DND-41 (cell line): ENCODE measurements around the gene PIEZO1.

ENCODE experiments used
- ATAC-seq: fragments of 200-7000 bp; cut with Tn5 transposase; 3 replicates; pipeline ENCODE4 v1.9.1; 2021; ENCODE audit warnings: low read depth; ENCODE audit not compliant: insufficient read depth
- DNase-seq: peaks from one replicate; pipeline ENCODE4 v3.0.0-alpha.2; 2020
- H2AFZ ChIP-seq: 2 replicates; pipeline ENCODE4 v1.6.0; 2012; ENCODE audit warnings: low read depth, low read length
- H3K27ac ChIP-seq: 2 replicates; pipeline ENCODE4 v1.5.1; 2012; ENCODE audit warnings: low read length, inconsistent platforms
- H3K27me3 ChIP-seq: fragments of 200-600 bp; sonication (generic); 2 replicates; pipeline ENCODE4 v1.6.0; 2012; ENCODE audit warnings: low read length, mild to moderate bottlenecking, inconsistent platforms; ENCODE audit not compliant: insufficient read depth, poor library complexity
- H3K36me3 ChIP-seq: 2 replicates; pipeline ENCODE4 v1.5.1; 2012; ENCODE audit warnings: low read length, inconsistent platforms; ENCODE audit not compliant: insufficient read depth
- H3K4me1 ChIP-seq: 2 replicates; pipeline ENCODE4 v1.5.1; 2012; ENCODE audit warnings: mild to moderate bottlenecking, low read length; ENCODE audit not compliant: insufficient read depth
- H3K4me2 ChIP-seq: 2 replicates; pipeline ENCODE4 v1.6.0; 2012; ENCODE audit warnings: mild to moderate bottlenecking, moderate library complexity, low read length, inconsistent platforms; ENCODE audit not compliant: insufficient read depth
- H3K4me3 ChIP-seq, 2 experiments: fragments of 200-600 bp in 1 of 2; shearing (Covaris generic) in 1 of 2; 2 replicates each; pipeline ENCODE4 v1.5.1; 2012 to 2016; ENCODE audit warnings: inconsistent platforms in 2 of 2, low read length in 2 of 2, mild to moderate bottlenecking in 2 of 2, low read depth in 1 of 2, moderate library complexity in 1 of 2
- H3K79me2 ChIP-seq: 2 replicates; pipeline ENCODE4 v1.6.0; 2012; ENCODE audit warnings: low read length, inconsistent platforms; ENCODE audit not compliant: insufficient read depth
- H3K9ac ChIP-seq: 2 replicates; pipeline ENCODE4 v1.6.0; 2012; ENCODE audit warnings: low read depth, mild to moderate bottlenecking, inconsistent platforms, low read length, moderate library complexity
- H3K9me3 ChIP-seq: 2 replicates; pipeline ENCODE4 v1.5.1; 2012; ENCODE audit warnings: low read length, moderate library complexity, mild to moderate bottlenecking, inconsistent platforms; ENCODE audit not compliant: insufficient read depth, severe bottlenecking
- H4K20me1 ChIP-seq: 2 replicates; pipeline ENCODE4 v1.6.0; 2012; ENCODE audit warnings: low read length; ENCODE audit not compliant: insufficient read depth
- CTCF ChIP-seq: IDR thresholded peaks from 2 replicates; pipeline ENCODE4 v1.5.1; 2012; ENCODE audit warnings: borderline replicate concordance, low read length, moderate library complexity, mild to moderate bottlenecking; ENCODE audit not compliant: poor library complexity, severe bottlenecking; ENCODE audit errors: extremely low read depth
- EZH2 ChIP-seq: IDR thresholded peaks from 3 replicates; pipeline ENCODE4 v1.6.1; 2012; ENCODE audit warnings: borderline replicate concordance, low read depth, mild to moderate bottlenecking, moderate library complexity, low read length, inconsistent platforms; ENCODE audit not compliant: severe bottlenecking

PIEZO1 gene

GRCh38 chr16:88758227-88758943, 26.6 kb downstream of the PIEZO1 start:
- H3K4me2 ChIP-seq: no peak overlapping the region
- H3K79me2 ChIP-seq: peaks cover 96% of the 10 kb centered on the region
- H3K36me3 ChIP-seq: peaks cover 27% of the 10 kb centered on the region
- H3K9ac ChIP-seq: no peak overlapping the region
- no peaks in the 10 kb centered on the region for H3K9me3 ChIP-seq
- H3K4me3 ChIP-seq: no peak overlapping the region
- ATAC-seq (no peak), DNase-seq (no peak)
- no peaks in the 10 kb centered on the region for H3K4me1 ChIP-seq
- no peaks in the 10 kb centered on the region for H3K27me3 ChIP-seq
- no peak overlapping the region for H3K27ac ChIP-seq
- TF ChIP-seq EZH2: no peak
- TF ChIP-seq CTCF: no peak
- H4K20me1 ChIP-seq: peaks cover 96% of the 10 kb centered on the region
- no peak overlapping the region for H2AFZ ChIP-seq

- Histone ChIP-seq H4K20me1 (peaks cover 88% of the 10 kb centered on the region), H3K79me2 (peaks cover 91% of the 10 kb centered on the region), H2AFZ (no peak overlapping the region), H3K4me1 (no peaks in the 10 kb centered on the region), H3K4me3 (no peak overlapping the region), H3K27ac (no peak overlapping the region), H3K36me3 (peaks cover 25% of the 10 kb centered on the region), H3K9me3 (no peaks in the 10 kb centered on the region), H3K4me2 (no peak overlapping the region), H3K27me3 (no peaks in the 10 kb centered on the region), H3K9ac (no peak overlapping the region)
- TF ChIP-seq EZH2 (no peak), CTCF (no peak)
- DNase-seq (no peak), ATAC-seq (no peak)
Measured at GRCh38 chr16:88755745-88756443, 29.1 kb downstream of the PIEZO1 start.

GRCh38 chr16:88754912-88755744, 29.9 kb downstream of the PIEZO1 start:
- Histone ChIP-seq H3K27me3 (no peaks in the 10 kb centered on the region), H3K9ac (no peak overlapping the region), H3K36me3 (peaks cover 24% of the 10 kb centered on the region), H4K20me1 (peaks cover 86% of the 10 kb centered on the region), H3K27ac (no peak overlapping the region), H3K4me3 (no peak overlapping the region), H3K4me2 (no peak overlapping the region), H3K9me3 (no peaks in the 10 kb centered on the region), H2AFZ (no peak overlapping the region), H3K4me1 (no peaks in the 10 kb centered on the region), H3K79me2 (peaks cover 85% of the 10 kb centered on the region)
- TF ChIP-seq CTCF: no peak
- TF ChIP-seq EZH2: no peak
- ATAC-seq (no peak), DNase-seq (no peak)
